Suppressor macrophage treated with lipopolysaccharide for 4 hours (primary cell): ENCODE measurements around the gene PHTF2.
A peak's percentile ranks its signal among the peaks of the same experiment; 100 is the strongest.
"Not testable (repeated sequence)": the region's sequence is repeated elsewhere in the genome, so short reads cannot be mapped to it uniquely, and the experiment has no call there.

Source experiments
- DNase-seq: peaks from one replicate; pipeline ENCODE4 v3.0.0-alpha.2; 2020

Gene PHTF2

GRCh38 chr7:77942431-77942830, 143.9 kb downstream of the PHTF2 start:
- no peak for DNase-seq

- DNase-seq, result no peak
Observed at GRCh38 chr7:77944183-77945182, 145.9 kb downstream of the PHTF2 start.

- no peak for DNase-seq
Observed at GRCh38 chr7:77950548-77950947, 152.0 kb downstream of the PHTF2 start.

GRCh38 chr7:77954773-77955555, 156.4 kb downstream of the PHTF2 start:
- no peak for DNase-seq

- no peak for DNase-seq
Observed at GRCh38 chr7:77958436-77958835, 159.9 kb downstream of the PHTF2 start.

- no peak for DNase-seq
Observed at GRCh38 chr7:77959080-77959479, 160.5 kb downstream of the PHTF2 start.

- no peak for DNase-seq
Observed at GRCh38 chr7:77960336-77960735, 161.8 kb downstream of the PHTF2 start.

- no peak for DNase-seq
Observed at GRCh38 chr7:77967429-77967828, 168.9 kb downstream of the PHTF2 start.

GRCh38 chr7:77971726-77972125, 173.2 kb downstream of the PHTF2 start:
- no peak for DNase-seq

GRCh38 chr7:77975672-77976480, 177.3 kb downstream of the PHTF2 start:
- no peak for DNase-seq

- DNase-seq, result no peak
Observed at GRCh38 chr7:77979219-77979618, 180.6 kb downstream of the PHTF2 start.

- DNase-seq, result no peak
Observed at GRCh38 chr7:77980087-77980713, 181.6 kb downstream of the PHTF2 start.

- DNase-seq, result no peak
Observed at GRCh38 chr7:77982926-77983550, 184.5 kb downstream of the PHTF2 start.

- no peak for DNase-seq
Observed at GRCh38 chr7:77983973-77984372, 185.4 kb downstream of the PHTF2 start.

GRCh38 chr7:77985232-77985973, 186.8 kb downstream of the PHTF2 start:
- no peak for DNase-seq

GRCh38 chr7:77985974-77986339, 187.4 kb downstream of the PHTF2 start:
- DNase-seq, result no peak

- peak; percentile 4 for DNase-seq
Observed at GRCh38 chr7:77989981-77990566, 191.5 kb downstream of the PHTF2 start.

GRCh38 chr7:77991656-77992055, 193.1 kb downstream of the PHTF2 start:
- no peak for DNase-seq

GRCh38 chr7:77993838-77994237, 195.3 kb downstream of the PHTF2 start:
- no peak for DNase-seq

GRCh38 chr7:77995717-77996116, 197.1 kb downstream of the PHTF2 start:
- no peak for DNase-seq

GRCh38 chr7:77999168-77999567, 200.6 kb downstream of the PHTF2 start:
- not testable (repeated sequence) for DNase-seq
